Ammon's horn (tissue), 1 donor: Measurements from ENCODE around the gene THOC6.
A peak's percentile ranks its signal among the peaks of the same experiment; 100 is the strongest.

Source experiments
- DNase-seq: peaks from one replicate; pipeline ENCODE4 v3.0.0-alpha.2; 2016; ENCODE audit warnings: low spot score

Gene THOC6

DNA sequence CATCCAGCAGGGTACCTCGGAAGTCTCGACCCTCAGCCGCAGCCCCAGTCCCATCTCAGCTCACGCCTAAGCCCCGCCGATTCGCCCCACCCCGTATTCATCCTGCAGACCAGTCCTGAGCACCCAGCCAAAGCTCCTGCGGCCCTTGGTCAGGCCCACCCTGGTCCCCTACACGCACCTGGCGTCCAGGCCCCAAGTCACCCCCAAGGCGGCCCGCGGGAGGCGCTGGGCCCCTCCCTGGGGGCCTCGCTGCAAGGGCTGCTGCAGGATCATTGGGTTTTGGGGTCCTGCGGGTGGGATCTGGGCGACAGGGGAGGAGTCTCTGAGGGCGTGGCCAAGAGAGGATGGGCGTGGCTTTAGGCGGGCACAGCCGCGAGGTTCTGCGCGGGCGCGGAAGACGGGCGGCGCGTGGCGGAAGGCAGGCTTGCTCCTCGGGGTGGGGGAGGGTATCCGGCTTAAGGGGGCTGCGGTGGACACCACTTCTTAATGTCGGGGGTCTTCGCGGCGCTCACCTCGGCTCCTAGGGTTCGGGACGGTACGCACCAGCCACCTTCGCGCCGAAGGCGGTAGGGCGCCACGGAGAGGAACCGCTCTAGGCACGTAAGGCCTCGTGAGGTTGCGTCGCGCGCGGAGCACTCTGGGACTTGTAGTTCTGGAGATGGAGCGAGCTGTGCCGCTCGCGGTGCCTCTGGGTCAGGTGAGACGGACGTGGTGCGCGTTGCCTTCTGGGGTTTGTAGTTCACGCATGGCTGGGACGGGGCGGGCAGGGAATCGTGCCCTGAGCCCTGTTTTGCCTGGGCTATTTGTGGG lies at the start of gene THOC6, which contains the start of gene HCFC1R1:
Gene THOC6, plus strand, starts transcription at position 367 of the 810 bp plus-strand sequence. Its CDS starts 292 bp downstream, at position 659.
Gene HCFC1R1, minus strand, starts transcription at position 274 of the 810 bp plus-strand sequence. Its CDS starts 1 bp downstream, at position 273.
- DNase-seq: peak; percentile 99

DNA sequence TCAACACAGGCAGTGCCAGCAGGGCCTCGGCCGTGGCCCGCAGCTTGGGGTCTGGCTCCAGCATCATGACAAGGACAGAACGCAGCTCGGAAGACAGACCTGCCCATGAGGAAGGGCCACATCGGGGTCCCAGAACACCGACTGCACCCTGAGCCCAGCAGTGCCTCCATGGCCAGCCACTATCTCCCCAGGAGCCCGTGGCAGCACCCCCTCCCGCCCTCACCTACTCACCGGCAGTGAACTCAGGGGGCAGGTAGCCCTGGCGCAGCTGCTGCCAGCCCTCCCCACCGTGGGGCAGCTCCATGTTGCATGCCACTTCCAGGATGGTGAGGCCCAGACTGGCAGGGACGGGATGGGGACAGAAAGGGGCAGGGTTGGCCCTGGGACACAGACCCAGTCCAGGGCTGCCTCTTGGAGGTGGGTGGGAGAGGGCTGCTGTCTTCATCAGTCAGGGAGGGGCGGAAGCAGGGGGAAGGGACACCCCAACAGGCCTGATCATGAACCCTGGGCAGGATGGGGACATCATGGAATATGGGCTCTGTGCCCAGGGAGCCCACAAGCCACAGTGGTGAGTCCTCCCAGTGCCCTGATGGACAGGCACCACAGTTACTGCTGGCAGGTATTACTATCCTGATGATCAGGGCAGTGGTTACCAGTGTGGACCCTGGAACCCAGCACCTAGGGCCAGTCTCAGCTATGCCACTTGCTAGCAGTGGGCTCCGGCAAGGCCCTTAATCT lies 49.3 kb upstream of the THOC6 start:
- DNase-seq: no peak

DNA sequence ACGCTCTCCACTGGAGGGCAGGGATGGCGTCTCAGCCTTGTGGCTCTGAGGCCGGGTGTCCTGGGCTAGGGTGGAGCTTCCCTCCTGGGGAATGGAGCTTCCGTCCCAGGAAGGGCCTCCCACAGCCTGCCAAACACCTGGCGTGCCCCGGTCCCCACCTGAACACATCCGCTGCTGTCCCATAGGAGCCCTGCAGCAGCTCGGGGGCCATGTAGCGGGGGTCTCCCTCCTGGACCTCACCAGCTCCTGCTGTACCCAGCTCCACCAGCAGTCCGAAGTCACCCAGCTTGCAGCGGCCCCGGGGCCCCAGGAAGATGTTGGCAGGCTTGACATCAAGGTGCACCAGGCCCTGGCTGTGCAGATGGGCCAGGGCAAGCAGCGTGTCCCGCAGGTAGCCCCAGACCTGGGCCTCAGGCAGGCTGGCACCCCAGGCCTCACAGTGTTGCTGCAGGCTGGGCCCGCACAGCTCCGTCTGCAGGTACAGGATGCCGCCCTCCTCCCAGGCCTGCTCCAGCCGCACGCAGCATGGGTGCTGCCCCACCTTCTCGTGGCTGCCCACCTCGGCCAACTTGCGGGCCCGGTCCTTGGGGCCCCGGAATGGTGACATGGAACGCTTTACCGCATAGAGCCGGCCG lies 48.6 kb upstream of the THOC6 start:
- no peak for DNase-seq

DNA sequence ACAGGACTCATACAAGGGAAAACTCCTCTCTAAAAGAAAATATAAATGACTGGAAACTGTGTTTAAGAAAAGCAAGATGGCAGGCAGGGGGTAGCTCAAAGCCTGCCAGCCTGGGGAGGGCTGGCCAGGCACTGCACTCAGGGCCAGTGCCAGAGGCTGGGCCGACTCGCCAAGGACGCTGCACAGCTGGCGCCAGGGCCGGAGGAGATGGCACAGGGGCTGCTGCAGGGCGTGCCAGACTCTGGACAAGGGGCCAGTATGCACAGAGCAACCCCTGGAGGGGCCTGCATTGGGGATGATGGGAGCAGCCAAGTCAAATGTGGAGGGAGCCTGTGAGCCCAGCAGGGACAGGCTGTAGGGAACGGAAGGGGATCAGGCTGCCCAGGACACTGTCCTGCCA lies 47.6 kb upstream of the THOC6 start:
- peak; percentile 45 for DNase-seq

DNA sequence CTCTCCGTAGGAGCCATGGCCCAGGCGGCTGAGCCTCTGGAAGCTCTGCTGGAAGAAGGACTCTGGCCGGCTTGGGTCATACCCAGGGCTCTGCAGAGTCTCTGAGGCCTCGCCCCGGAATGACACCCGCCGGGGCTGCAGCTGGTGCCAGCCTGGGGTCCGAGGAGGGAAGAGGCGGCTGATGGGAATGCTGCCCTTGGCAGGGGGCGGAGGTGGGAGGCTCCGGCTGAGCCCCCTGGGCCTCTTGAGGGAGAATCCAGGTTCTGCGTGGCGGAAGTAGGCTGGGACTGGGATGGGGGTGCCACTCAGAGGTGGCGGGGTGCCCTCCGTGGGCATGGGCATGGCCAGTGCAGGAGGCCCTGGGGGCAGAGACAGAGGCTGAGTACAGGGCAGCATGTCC lies 47.2 kb upstream of the THOC6 start:
- no peak for DNase-seq

DNA sequence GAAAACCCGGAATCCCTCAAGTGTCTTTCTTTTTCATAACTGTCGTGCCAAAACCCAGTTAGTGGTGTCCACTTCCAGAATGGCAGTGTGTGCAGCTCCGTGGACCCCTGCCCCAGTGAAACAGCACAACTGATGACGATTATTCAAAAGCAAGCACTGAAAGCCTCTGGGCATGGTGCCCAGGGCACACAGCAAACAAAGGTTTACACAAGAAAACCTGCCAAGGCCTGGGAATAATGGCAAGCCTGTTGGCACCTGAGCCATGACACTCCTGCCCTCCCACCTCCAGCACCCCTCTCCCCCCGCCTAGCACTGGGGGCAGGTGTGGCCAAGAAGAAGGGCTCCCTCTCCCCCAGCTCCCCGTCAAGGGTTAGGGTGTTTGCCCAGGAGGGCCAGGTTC lies 46.4 kb upstream of the THOC6 start:
- DNase-seq: peak; percentile 42

DNA sequence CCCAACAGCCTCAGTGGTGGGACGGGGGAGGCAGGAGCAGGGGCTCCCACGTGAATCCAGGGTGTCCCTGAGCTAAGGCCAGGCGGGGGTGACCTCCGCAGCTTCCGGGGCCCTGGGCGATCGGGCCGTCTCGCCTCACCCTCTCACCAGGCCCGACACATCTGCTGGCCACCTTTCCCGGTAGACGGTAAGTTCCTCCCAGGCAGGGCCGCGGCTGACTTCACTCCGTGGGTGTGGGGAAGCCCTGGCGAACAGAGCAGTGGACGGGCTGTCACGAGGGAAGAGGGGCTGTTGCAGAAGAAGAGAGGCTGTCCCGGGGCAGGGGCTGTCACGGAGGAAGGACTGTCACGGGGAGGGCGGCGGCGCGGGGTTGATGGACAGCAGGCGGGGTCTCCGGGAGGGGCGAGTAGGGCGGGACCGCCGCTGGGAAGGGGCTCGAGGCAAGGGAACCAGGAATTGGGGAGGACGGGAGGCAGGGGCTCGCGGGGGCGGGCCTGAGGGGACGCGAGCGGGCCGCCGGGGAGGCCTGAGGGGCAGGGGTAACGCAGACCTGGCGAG lies 44.1 kb upstream of the THOC6 start:
- no peak for DNase-seq

DNA sequence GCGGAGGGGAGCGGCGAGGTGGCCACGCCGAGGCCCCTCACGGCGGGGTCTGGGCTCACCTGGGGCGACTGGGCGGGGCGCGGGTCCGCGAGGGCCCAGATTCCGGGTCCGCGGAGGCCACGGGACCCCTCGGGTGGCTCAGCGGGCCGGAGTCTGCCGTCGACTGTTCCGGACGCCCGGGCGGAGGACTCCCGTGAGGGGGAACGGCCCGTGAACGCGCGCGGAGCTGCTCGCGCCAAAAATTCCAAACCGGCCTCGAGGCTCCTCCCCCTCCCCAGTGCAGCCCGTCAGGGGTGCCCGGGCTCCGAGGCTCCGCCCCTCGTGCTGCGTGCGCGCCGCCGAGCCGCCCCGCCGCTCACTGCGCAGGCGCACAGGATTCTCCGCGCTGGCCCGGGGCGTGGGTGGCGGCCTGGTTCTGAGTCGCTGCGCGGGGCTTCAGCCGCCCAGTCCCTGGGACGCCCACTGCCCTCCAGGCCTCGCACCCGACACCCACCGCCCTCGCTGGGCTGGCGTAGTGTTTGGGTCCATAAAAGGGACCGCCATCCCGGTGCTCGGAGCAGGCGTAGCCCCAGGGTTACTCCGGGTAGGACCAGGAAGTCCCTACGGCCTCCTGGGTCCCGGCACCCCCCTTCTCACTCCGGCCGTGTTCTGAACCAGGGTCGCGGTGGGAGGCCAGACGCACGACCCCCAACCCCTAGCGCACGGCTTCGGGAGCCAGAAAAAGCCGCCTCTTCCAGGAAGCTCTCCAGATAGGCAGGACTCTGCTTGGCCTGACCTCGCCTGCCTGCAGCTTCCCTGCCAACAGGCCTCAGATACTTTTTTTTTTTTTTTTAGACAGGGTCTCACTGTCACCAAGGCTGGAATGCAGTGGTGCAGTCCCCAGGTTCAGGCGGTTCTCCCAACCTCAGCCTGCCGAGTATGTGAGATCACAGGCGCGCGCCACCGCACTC lies 43.3 kb upstream of the THOC6 start, which contains the start of gene PKMYT1:
Gene PKMYT1, minus strand, starts transcription at position 220 of the 950 bp plus-strand sequence. CDS start 789 bp downstream, outside the sequence.
- peak; percentile 90 for DNase-seq

DNA sequence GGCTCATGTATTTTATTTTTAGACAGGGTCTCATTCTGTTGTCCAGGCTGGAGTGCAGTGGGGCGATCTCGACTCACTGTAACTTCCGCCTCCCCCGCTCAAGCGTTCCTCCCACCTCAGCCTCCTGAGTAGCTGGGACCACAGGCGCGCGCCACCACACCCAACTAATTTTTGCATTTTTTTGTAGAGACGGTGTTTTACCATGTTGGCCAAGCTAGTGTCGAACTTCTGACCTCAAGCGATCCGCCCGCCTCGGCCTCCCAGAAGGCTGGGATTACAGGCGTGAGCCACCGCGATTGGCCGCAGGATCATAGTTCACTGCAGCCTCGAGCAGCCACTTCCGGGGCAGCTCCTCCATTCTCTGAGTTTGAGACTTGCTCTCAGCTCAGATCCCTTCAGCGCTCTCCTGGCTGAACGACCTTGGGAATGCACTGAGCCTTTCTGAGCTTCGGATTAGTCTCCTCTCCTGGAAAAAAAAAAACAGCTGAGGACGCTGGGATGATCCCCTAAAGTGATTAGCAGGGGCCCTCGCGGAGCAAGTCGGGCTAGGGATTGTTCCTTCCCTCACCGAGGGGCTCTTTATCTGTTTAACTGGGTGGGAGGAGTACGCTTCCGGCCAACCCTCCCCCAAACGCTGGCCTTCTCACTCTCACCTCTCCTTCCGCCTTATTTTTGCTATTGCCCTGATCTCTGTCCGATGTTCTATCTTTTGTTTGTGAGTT lies 42.5 kb upstream of the THOC6 start:
- no peak for DNase-seq

DNA sequence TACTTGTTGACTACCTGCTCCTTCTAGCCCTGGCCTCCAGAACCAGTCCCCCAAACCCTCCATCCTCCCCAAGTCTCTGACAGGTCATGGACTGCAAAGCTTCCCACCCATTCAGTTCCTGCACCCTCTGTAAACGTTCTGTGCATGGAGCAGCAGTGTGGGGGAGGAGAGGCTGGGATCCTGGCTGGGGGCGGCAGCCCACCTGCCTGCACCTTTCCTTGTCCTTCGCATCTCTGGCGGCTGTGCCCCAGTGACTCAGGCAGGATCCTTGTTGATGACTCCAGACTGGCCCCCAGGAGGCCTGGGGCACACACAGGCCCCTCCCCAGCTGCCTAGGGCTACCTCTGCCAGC lies 42.0 kb upstream of the THOC6 start:
- DNase-seq: no peak

DNA sequence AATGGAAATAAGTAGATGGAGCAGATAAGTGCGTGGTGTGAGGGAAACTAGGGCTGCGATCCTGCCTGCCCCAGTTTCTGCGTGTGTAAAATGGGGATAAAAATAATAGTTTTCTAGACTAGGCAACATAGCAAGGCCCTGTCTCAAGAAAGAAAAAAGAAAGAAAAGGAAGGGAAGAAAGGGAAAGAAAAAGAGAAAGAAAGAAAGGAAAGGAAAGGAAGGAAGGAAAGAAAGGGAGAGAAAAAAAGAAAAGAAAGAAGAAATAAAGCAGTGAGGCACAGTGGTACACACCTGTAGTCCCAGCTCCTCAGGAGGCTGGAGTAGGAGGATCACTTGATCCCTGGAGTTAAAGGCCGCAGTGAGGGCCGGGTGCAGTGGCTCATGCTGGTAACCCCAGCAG lies 41.4 kb upstream of the THOC6 start:
- DNase-seq: no peak

DNA sequence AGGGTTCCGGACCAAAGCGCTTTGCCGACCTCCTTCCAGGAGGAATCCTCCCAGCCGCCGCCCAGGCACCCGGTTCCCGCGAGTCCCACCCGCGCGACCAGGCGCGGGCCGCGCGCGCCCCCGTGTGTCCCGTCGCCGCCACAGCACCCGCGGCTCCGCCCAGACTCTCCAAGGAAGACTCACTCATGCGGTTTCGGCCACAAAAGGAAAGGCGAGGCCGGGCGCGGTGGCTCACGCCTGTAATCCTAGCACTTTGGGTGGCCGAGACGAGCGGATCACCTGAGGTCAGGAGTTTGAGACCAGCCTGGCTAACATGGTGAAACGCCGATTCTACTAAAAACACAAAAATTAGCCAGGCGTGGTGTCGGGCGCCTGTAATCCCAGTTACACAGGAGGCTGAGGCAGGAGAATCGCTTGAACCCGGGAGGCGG lies 40.1 kb upstream of the THOC6 start:
- peak; percentile 77 for DNase-seq

DNA sequence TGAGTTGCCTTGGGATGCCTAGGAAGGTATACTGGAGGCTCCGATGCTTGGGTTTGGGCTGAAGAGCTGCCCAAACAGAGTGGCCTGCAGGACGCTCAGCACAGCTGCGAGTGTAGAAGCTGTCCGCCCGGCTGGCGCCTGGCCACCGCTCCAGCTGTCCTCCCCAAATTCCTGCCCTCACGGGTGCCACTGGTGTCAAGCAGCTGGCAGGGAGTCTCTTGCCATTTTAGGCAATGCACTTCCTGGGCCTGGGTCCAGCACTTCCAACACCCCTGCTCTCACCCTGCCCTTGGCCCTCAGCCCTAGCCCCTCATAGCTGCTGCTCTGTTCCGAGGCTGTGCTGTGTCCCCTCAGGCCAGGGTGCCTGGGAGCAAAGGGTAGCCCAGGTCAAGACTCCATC lies 38.4 kb upstream of the THOC6 start:
- no peak for DNase-seq

DNA sequence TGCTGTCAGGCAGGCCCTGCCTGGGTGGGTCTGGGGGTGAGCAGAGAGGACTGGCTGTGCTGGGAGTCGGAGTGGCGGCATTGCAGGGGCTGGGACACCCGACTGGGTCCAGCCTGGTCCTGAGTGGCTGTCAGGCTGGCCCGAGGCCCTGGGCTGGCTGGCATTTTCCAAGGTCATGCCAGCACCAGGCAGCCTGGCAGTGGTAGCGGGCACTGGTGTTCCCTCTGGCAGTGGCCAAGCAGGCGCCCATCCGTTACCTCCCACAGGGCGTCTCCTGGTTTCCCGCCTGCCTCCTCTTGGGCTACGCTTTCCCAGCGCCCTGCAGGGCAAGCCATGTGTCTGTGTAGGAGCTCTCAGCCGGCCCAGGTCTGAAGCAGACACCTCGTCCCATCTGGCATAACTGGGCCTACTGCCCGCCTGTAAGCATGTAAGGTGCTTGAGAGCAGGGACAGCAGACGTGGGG lies 37.9 kb upstream of the THOC6 start:
- DNase-seq: no peak

DNA sequence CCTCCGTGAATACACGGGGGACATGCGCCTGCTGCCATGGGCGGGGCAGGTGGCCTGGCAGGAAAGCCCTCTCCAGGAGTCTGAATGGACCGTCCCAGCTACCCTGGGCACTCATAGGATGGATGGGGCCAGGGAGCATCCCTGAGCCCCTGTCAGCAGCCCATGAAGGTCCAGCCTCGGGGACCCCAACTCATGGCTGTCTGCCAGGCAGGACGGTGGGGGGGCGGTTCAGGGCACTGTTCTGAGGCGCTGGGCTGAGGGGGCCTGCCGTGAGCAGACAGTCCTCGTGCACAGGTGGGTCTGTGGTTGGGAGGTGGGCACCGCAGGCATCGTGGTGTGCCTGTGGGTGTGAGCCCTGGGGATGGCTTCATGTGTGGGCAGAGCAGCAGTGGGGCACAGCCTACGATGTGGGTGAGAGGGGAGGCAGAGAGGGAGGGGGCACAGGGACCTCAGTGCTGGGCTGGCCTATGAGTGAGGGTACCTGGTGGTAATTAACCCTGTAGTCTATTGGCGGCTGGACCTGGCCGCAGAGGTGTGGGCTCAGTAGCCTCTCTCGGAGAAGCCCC lies 37.1 kb upstream of the THOC6 start:
- DNase-seq: no peak

DNA sequence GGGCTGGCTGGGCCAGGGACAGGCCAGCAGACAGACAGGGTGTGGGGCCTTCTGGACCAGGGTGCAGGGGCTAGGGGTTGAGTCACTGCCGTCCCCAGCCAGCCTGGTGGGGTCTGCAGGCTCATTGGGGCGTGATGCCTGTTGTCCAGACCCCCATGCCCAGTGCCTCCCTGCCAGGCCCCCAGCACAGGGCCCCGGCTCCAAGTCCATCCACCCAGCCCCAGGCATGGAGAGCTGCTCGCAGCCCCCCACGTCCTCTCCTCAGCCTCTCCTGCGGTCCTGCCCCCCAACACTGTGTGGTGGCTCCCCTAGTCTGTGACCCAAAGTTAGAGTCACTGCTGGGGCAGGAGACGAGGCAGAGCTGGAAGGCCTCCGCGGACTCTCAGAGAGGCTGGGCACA lies 36.5 kb upstream of the THOC6 start:
- no peak for DNase-seq

DNA sequence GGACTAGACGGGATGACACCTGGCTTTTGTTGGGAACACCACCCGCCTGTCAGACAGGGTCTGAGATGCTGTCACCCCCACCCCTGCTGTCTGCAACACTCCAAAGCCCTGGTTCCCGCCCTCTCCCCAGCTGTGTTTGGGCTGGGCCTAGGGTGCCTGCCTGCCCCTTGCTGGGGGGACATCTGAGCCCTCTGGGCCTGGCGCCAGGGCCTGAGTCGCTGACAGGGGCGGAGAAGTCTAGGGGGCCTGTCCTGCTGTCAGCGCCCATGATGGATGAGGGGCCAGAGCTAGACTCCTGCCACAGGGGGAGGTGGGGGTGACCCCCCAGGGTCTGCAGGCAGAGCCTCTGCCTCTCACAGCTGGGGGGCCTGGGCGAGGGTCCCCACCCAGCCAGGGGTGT lies 36.0 kb upstream of the THOC6 start:
- DNase-seq: no peak

DNA sequence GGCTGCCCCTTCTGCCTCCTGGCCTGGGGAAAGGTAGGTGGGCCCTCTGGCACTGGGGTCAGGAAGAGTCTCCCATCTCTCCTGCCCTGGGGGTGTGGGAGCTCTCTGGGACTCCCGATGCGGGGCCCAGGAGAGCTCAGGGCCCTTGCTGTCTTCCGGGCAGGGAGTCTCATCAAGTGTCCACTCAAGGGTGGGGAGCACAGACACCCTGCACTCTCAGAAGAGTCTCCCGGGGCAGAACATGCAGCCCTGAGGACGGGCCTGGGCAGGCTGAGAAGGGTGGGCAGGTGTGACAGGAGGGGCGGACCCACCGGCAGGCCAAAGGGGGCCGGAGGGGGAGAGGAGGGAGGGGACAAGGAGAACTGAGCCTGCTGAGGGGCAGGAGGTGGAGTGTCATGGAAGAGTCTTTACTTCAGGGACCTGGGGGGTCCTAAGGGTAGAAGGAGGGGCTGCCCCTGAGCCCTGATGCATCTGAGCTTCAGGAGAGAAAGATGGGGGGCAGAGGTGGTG lies 35.2 kb upstream of the THOC6 start:
- DNase-seq: no peak

DNA sequence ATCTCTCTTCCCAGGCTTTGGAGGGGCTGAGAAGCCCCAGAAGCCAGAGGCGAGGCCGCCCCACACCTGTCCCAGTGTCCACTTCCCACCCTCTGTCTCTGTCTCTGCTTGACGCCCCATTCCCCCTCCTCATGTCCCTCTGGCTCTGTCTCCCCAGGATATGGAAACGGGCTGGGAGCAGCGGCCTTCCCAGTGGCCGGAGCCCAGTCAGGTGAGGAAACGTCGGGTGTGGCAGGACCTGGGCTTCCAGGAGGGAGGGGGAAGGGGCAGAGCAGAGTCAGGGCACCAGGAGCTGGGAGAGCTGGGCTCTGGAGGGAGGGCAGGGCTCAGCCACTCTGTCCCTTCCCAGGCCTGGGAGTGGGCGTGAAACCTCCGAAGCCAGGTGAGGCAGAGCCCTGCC lies 32.9 kb upstream of the THOC6 start:
- DNase-seq: no peak
